H9 (cell line): ENCODE results near the gene MGARP. TPM values are rescaled to one million over a fixed set of nuclear protein-coding genes. Genes with fewer than 3 reads are reported as not detected.

ENCODE experiments used
- DNase-seq: peaks from one replicate; pipeline ENCODE4 v3.0.0-alpha.2; 2017
- H2AFZ ChIP-seq: one replicate; pipeline ENCODE4 v1.6.1; 2013; ENCODE audit warnings: mild to moderate bottlenecking, low read length, control low read depth, moderate library complexity
- H2AK5ac ChIP-seq: 2 replicates; pipeline ENCODE4 v1.6.1; 2013; ENCODE audit warnings: low read length, control low read depth, mixed read lengths; ENCODE audit not compliant: insufficient read length
- H2BK120ac ChIP-seq: one replicate; pipeline ENCODE4 v1.6.1; 2013; ENCODE audit warnings: low read depth, mild to moderate bottlenecking, low read length, control low read depth, inconsistent platforms; ENCODE audit not compliant: poor library complexity, severe bottlenecking
- H2BK12ac ChIP-seq: 2 replicates; pipeline ENCODE4 v1.6.1; 2013; ENCODE audit warnings: low read length, control low read depth, mixed read lengths, low read depth; ENCODE audit not compliant: insufficient read length
- H2BK15ac ChIP-seq: 2 replicates; pipeline ENCODE4 v1.6.1; 2013; ENCODE audit warnings: low read depth, low read length, control low read depth
- H2BK20ac ChIP-seq: one replicate; pipeline ENCODE4 v1.6.1; 2013; ENCODE audit warnings: low read depth, mild to moderate bottlenecking, low read length, control low read depth, inconsistent platforms; ENCODE audit not compliant: poor library complexity, severe bottlenecking
- H2BK5ac ChIP-seq: 2 replicates; pipeline ENCODE4 v1.6.1; 2013; ENCODE audit warnings: low read length, control low read depth, mixed read lengths; ENCODE audit not compliant: insufficient read length
- H3K14ac ChIP-seq: 2 replicates; pipeline ENCODE4 v1.6.1; 2013; ENCODE audit warnings: low read length, control low read depth; ENCODE audit not compliant: insufficient read depth
- H3K18ac ChIP-seq: 2 replicates; pipeline ENCODE4 v1.6.1; 2013; ENCODE audit warnings: low read depth, mild to moderate bottlenecking, mixed read lengths, low read length, control low read depth; ENCODE audit not compliant: insufficient read length
- H3K23ac ChIP-seq: 2 replicates; pipeline ENCODE4 v1.6.1; 2013; ENCODE audit warnings: low read length, control low read depth, mixed read lengths, low read depth; ENCODE audit not compliant: insufficient read length
- H3K23me2 ChIP-seq: 2 replicates; pipeline ENCODE4 v1.6.1; 2013; ENCODE audit warnings: low read depth, mild to moderate bottlenecking, mixed read lengths, low read length, control low read depth; ENCODE audit not compliant: insufficient read length, poor library complexity, severe bottlenecking
- H3K27ac ChIP-seq: 2 replicates; pipeline ENCODE4 v1.5.1; 2013; ENCODE audit warnings: low read length, control low read depth, mixed read lengths, low read depth; ENCODE audit not compliant: insufficient read length
- H3K27me3 ChIP-seq: 2 replicates; pipeline ENCODE4 v1.6.1; 2013; ENCODE audit warnings: low read length, control low read depth, inconsistent platforms; ENCODE audit not compliant: insufficient read depth
- H3K4ac ChIP-seq: 2 replicates; pipeline ENCODE4 v1.6.1; 2013; ENCODE audit warnings: low read depth, mild to moderate bottlenecking, control low read depth, inconsistent platforms, low read length, moderate library complexity
- H3K4me1 ChIP-seq: 2 replicates; pipeline ENCODE4 v1.6.1; 2013; ENCODE audit warnings: low read length, control low read depth, inconsistent platforms; ENCODE audit not compliant: insufficient read depth
- H3K4me2 ChIP-seq: 2 replicates; pipeline ENCODE4 v1.6.1; 2013; ENCODE audit warnings: low read length, control low read depth, mixed read lengths; ENCODE audit not compliant: insufficient read length, insufficient read depth
- H3K56ac ChIP-seq: 2 replicates; pipeline ENCODE4 v1.6.1; 2013; ENCODE audit warnings: low read depth, mild to moderate bottlenecking, mixed read lengths, low read length, control low read depth; ENCODE audit not compliant: insufficient read length
- H3K79me1 ChIP-seq: 2 replicates; pipeline ENCODE4 v1.6.1; 2013; ENCODE audit warnings: low read depth, mild to moderate bottlenecking, moderate library complexity, low read length, control low read depth, inconsistent platforms; ENCODE audit not compliant: insufficient read depth, poor library complexity, severe bottlenecking
- H3K79me2 ChIP-seq: 2 replicates; pipeline ENCODE4 v1.6.1; 2013; ENCODE audit warnings: low read length, control low read depth, inconsistent platforms; ENCODE audit not compliant: insufficient read depth
- H3K9ac ChIP-seq: 2 replicates; pipeline ENCODE4 v1.6.1; 2013; ENCODE audit warnings: low read length, control low read depth, mixed read lengths; ENCODE audit not compliant: insufficient read length; ENCODE audit errors: extremely low read depth
- H3K9me3 ChIP-seq: one replicate; pipeline ENCODE4 v1.6.1; 2013; ENCODE audit warnings: low read depth, low read length, inconsistent platforms; ENCODE audit not compliant: control insufficient read depth
- H3T11ph ChIP-seq: one replicate; pipeline ENCODE4 v1.6.1; 2013; ENCODE audit warnings: mild to moderate bottlenecking, low read length, control low read depth, inconsistent platforms
- H4K20me1 ChIP-seq: one replicate; pipeline ENCODE4 v1.6.1; 2013; ENCODE audit not compliant: control insufficient read depth, insufficient read length, insufficient read depth
- H4K5ac ChIP-seq: 2 replicates; pipeline ENCODE4 v1.6.1; 2013; ENCODE audit warnings: low read depth, mild to moderate bottlenecking, mixed read lengths, low read length, control low read depth; ENCODE audit not compliant: insufficient read length
- H4K8ac ChIP-seq: replicated peaks from 2 replicates; pipeline ENCODE4 v1.6.1; 2013; ENCODE audit warnings: low read length, control low read depth, mixed read lengths, low read depth; ENCODE audit not compliant: insufficient read length
- H4K91ac ChIP-seq: 2 replicates; pipeline ENCODE4 v1.6.1; 2013; ENCODE audit warnings: low read depth, mild to moderate bottlenecking, moderate library complexity, mixed read lengths, low read length, control low read depth; ENCODE audit not compliant: insufficient read length
- H3K27ac Mint-ChIP-seq, 3 experiments: 2 replicates in 2 of 3; 3 replicates in 1 of 3; pipeline ENCODE4 v1.8.0; 2020 to 2021; ENCODE audit warnings: mixed read lengths in 3 of 3, mild to moderate bottlenecking in 1 of 3, moderate library complexity in 1 of 3
- H3K27me3 Mint-ChIP-seq: 2 replicates; pipeline ENCODE4 v1.8.0; 2021; ENCODE audit warnings: low read depth, mild to moderate bottlenecking, moderate library complexity, mixed read lengths
- H3K36me3 Mint-ChIP-seq, 3 experiments: 2 replicates in 2 of 3; 3 replicates in 1 of 3; pipeline ENCODE4 v1.8.0; 2020 to 2021; ENCODE audit warnings: low read depth in 3 of 3, mixed read lengths in 3 of 3; ENCODE audit not compliant: insufficient read depth in 1 of 3
- H3K4me1 Mint-ChIP-seq, 2 experiments: 2 replicates each; pipeline ENCODE4 v1.8.0; 2020; ENCODE audit warnings: mixed read lengths in 2 of 2
- H3K4me3 Mint-ChIP-seq, 2 experiments: 2 replicates in 1 of 2; 3 replicates in 1 of 2; pipeline ENCODE4 v1.8.0; 2020 to 2021; ENCODE audit warnings: mild to moderate bottlenecking in 2 of 2, mixed read lengths in 2 of 2, moderate library complexity in 1 of 2
- H3K9me3 Mint-ChIP-seq, 2 experiments: 2 replicates in 1 of 2; 3 replicates in 1 of 2; pipeline ENCODE4 v1.8.0; 2020; ENCODE audit warnings: mild to moderate bottlenecking in 2 of 2, mixed read lengths in 2 of 2, moderate library complexity in 1 of 2
- CTCF ChIP-seq: fragments of 200-600 bp; sonication (generic); conservative IDR thresholded peaks from 3 replicates; pipeline ENCODE4 v1.8.0; 2021; ENCODE audit warnings: antibody characterized with exemption, mild to moderate bottlenecking
- WGBS: extraction: QIAGEN DNeasy Blood & Tissue Kit; methylation state at CpG from one replicate; pipeline ENCODE4 v1.1.7; 2013; ENCODE audit warnings: missing lambda C conversion rate, low lambda C conversion rate, mixed read lengths; ENCODE audit not compliant: insufficient read length; ENCODE audit errors: extremely low coverage; 5-methylcytosine and 5-hydroxymethylcytosine counted together
- total RNA-seq: library from RNA; stranded (reverse); gene quantifications from 2 replicates; pipeline ENCODE4 v1.2.1, GENCODE V29; 2021

Gene MGARP
- total RNA-seq, 1 experiment from 2014 or later = 4.0 TPM

GRCh38 chr4:139329665-139330200, 49.7 kb upstream of the MGARP start:
- no peak overlapping the region for H3K4me2 ChIP-seq
- no peak overlapping the region for H4K5ac ChIP-seq
- H3T11ph ChIP-seq = no peak overlapping the region
- DNase-seq = no peak
- Mint-ChIP-seq H3K27me3 (no peaks in the 10 kb centered on the region), H3K9me3 (peaks cover 4 to 9% of the 10 kb centered on the region in 2 experiments; a peak in 3 of 5 replicates), H3K4me3 (peak overlapping the region in 1 of 2 experiments; percentile 1; a peak in 2 of 5 replicates), H3K4me1 (peaks cover 33% of the 10 kb centered on the region in 2 experiments), H3K27ac (peak overlapping the region; percentile 0 to 68 (median 36); a peak in 6 of 7 replicates), H3K36me3 (peaks cover 20 to 39% (median 36%) of the 10 kb centered on the region in 3 experiments)
- peaks cover 33% of the 10 kb centered on the region for H3K79me2 ChIP-seq
- no peak overlapping the region for H3K4ac ChIP-seq
- H2BK15ac ChIP-seq = no peak overlapping the region
- no peak overlapping the region for H2BK12ac ChIP-seq
- no peak overlapping the region for H2BK5ac ChIP-seq
- no peak overlapping the region for H3K56ac ChIP-seq
- no CpG with 5 or more reads among the region's 4 CpGs for WGBS
- TF ChIP-seq CTCF = no peak
- H3K14ac ChIP-seq = no peak overlapping the region
- no peak overlapping the region for H3K23ac ChIP-seq
- H3K18ac ChIP-seq = no peak overlapping the region
- H4K20me1 ChIP-seq = no peaks in the 10 kb centered on the region
- no peaks in the 10 kb centered on the region for H3K27me3 ChIP-seq
- H2BK20ac ChIP-seq = no peak overlapping the region
- no peak overlapping the region for H3K27ac ChIP-seq
- no peak overlapping the region for H2AFZ ChIP-seq
- H2AK5ac ChIP-seq = no peak overlapping the region
- no peaks in the 10 kb centered on the region for H3K9me3 ChIP-seq
- H3K9ac ChIP-seq = no peak overlapping the region
- no peaks in the 10 kb centered on the region for H3K23me2 ChIP-seq
- H4K91ac ChIP-seq = no peak overlapping the region
- no peak overlapping the region for H4K8ac ChIP-seq
- no peak overlapping the region for H2BK120ac ChIP-seq
- H3K79me1 ChIP-seq = no peaks in the 10 kb centered on the region
- H3K4me1 ChIP-seq = no peaks in the 10 kb centered on the region; the same call in 1 of the 2 replicates
